ENCODE measurements around the gene AURKB. TPM values are rescaled to one million over a fixed set of nuclear protein-coding genes. Genes with fewer than 3 reads are reported as not detected.

The AURKB gene
- total RNA-seq, 4 donors from 2014 or later, result 0.54 to 5.3 (median 2.4) TPM

DNA sequence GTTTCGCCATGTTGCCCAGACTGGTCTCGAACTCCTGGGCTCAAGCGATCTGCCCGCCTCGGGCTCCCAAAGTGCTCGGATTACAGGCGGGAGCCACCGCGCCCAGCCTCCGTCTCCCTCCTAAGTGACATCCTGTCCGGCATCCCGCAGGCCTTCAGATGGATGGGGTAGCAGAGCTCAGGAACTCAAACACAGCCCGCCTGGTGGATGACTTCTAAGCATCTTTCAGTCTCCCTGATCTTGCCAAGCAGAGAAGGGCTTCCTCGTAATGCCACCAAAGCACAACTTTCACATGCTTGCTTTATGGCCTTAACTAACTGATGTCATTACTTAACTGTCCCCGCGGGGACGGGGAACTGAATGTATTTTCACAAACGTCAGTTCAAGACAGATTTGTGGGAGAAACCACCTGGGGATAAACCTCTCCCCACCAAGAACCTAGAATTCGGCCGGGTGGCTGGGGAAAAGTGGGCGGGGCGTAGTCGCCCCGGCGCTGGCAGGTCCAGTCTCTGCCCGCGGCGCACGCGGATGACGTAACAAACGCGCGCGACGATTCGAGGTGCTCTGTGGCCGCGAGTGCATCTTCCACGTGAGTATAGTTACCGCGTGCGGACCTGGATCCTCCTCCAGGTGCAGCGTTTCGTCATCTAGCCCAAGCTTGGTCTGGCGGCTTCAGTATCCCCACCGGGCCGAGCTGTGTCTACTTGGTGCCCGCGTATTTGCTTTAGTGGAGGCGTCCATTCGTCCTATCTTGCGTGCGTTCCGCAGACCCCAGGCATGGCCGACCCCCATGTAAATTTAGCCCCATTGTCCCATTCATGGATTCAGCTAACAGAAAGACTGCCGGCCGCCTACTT lies 38.6 kb upstream of the AURKB start, which contains the start of gene PFAS:
TSS of gene PFAS (plus strand) at position 539 of the 857 bp plus-strand sequence. CDS start 4,649 bp downstream, outside the sequence.
- Histone ChIP-seq H3K9me3 (no peaks in the 10 kb centered on the region), H3K36me3 (peaks cover 0 to 15% of the 10 kb centered on the region in 2 donors), H3K4me1 (peaks cover 0 to 37% (median 11%) of the 10 kb centered on the region in 3 donors), H3K27ac (peak within 1 kb of the TSS; percentile 86 to 99 (median 98)), H3K27me3 (no peaks in the 10 kb centered on the region), H3K4me3 (peak within 1 kb of the TSS; percentile 62 to 95)
- ATAC-seq, result peak; percentile 86
- peak; percentile 23 to 50 for TF ChIP-seq POLR2A (IDR thresholded peaks at IDR 0.05)
- TF ChIP-seq EP300 (IDR thresholded peaks at IDR 0.05), result no peak
- TF ChIP-seq, protein P1, sequence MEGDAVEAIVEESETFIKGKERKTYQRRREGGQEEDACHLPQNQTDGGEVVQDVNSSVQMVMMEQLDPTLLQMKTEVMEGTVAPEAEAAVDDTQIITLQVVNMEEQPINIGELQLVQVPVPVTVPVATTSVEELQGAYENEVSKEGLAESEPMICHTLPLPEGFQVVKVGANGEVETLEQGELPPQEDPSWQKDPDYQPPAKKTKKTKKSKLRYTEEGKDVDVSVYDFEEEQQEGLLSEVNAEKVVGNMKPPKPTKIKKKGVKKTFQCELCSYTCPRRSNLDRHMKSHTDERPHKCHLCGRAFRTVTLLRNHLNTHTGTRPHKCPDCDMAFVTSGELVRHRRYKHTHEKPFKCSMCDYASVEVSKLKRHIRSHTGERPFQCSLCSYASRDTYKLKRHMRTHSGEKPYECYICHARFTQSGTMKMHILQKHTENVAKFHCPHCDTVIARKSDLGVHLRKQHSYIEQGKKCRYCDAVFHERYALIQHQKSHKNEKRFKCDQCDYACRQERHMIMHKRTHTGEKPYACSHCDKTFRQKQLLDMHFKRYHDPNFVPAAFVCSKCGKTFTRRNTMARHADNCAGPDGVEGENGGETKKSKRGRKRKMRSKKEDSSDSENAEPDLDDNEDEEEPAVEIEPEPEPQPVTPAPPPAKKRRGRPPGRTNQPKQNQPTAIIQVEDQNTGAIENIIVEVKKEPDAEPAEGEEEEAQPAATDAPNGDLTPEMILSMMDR (IDR thresholded peaks at IDR 0.05), result peak in 1 of 4 experiments; percentile 19
- TF ChIP-seq POLR2AphosphoS5 (IDR thresholded peaks at IDR 0.05), result peak; percentile 87
- 0% methylated on average over 13 of the region's 58 CpGs; no CpG with 5 or more reads in 1 of the 2 donors for WGBS, 2 donors (ENCODE audit: low coverage in 1 of 2)

DNA sequence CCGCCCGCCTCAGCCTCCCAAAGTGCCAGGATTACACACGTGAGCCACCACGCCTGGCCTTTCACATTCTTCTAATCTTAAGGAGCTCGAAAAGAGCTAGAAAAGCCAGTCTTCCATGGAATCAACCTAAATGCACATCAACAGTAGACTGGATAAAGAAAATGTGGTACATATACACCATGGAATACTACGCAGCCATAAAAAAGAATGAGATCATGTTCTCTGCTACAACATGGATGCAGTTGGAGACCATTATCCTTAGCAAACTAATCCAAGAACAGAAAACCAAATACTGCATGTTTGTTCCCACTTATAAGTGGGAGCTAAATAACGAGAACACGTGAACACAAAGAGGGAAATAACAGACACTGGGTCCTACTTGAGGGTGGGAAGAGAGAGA lies 34.4 kb upstream of the AURKB start:
- 93 to 97% methylated on average over 5 to 8 of the region's 8 CpGs for WGBS, 2 donors (ENCODE audit: low coverage in 1 of 2)
- Histone ChIP-seq H3K4me3 (no peak overlapping the region), H3K36me3 (peaks cover 0 to 44% of the 10 kb centered on the region in 2 donors), H3K4me1 (peaks cover 0 to 31% (median 9%) of the 10 kb centered on the region in 3 donors), H3K27me3 (no peaks in the 10 kb centered on the region), H3K27ac (no peak overlapping the region), H3K9me3 (no peaks in the 10 kb centered on the region)
- ATAC-seq, result no peak
- no peak for TF ChIP-seq POLR2A (IDR thresholded peaks at IDR 0.05)
- no peak for TF ChIP-seq EP300 (IDR thresholded peaks at IDR 0.05)
- TF ChIP-seq, protein P1 (IDR thresholded peaks at IDR 0.05), result no peak
- no peak for TF ChIP-seq POLR2AphosphoS5 (IDR thresholded peaks at IDR 0.05)

DNA sequence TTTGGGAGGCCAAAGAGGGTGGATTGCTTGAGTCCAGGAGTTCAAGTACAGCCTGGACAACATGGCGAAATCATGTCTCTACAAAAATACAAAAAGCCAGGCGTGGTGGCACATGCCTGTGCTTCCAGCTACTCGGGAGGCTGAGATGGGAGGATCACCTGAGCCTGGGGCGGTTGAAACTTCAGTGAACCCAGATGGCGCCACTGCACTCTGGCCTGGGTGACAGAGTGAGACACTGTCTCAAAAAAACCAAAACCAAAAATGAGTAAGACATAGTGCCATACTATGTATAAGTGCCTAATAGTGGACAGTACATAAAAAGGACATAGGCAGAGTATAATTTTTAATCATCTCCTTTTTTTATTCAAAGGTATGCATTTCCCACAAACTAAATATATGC lies 33.5 kb upstream of the AURKB start:
- ATAC-seq, result no peak
- Histone ChIP-seq H3K4me3 (no peak overlapping the region), H3K9me3 (no peaks in the 10 kb centered on the region), H3K27me3 (no peaks in the 10 kb centered on the region), H3K27ac (no peak overlapping the region), H3K4me1 (peaks cover 0 to 25% (median 6%) of the 10 kb centered on the region in 3 donors), H3K36me3 (peaks cover 0 to 54% of the 10 kb centered on the region in 2 donors)
- TF ChIP-seq, protein P1 (IDR thresholded peaks at IDR 0.05), result no peak
- TF ChIP-seq EP300 (IDR thresholded peaks at IDR 0.05) (no peak), POLR2AphosphoS5 (IDR thresholded peaks at IDR 0.05) (no peak), POLR2A (IDR thresholded peaks at IDR 0.05) (no peak)
- WGBS, 2 donors (ENCODE audit: low coverage in 1 of 2), result 98% methylated on average over 5 of the region's 5 CpGs; no CpG with 5 or more reads in 1 of the 2 donors

DNA sequence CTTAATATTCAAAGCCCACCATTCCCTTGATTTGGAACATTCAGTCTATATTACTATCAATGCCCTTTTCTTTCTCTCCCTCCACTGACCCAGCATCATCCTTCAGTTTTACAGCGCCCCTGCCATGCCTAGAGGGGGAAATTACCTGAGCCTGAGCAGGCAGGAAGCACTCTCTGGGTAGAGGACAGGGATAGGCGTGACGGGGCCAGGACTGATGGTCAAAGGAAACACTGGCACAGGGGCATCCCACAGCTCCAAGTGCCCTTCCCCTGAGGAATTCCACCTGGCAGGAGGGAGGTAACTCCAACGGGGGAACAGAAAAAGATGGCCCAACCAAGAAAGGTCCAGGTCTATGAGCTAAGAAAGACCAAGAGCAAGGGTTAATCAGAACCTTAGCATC lies 27.5 kb upstream of the AURKB start:
- TF ChIP-seq, protein P1 (IDR thresholded peaks at IDR 0.05), result no peak
- TF ChIP-seq POLR2AphosphoS5 (IDR thresholded peaks at IDR 0.05) (no peak), POLR2A (IDR thresholded peaks at IDR 0.05) (no peak)
- Histone ChIP-seq H3K36me3 (peaks cover 0 to 99% of the 10 kb centered on the region in 2 donors), H3K4me1 (no peaks in the 10 kb centered on the region), H3K4me3 (no peak overlapping the region), H3K27ac (no peak overlapping the region), H3K27me3 (no peaks in the 10 kb centered on the region), H3K9me3 (no peaks in the 10 kb centered on the region)
- WGBS, 2 donors (ENCODE audit: low coverage in 1 of 2), result 80% methylated on average over 1 of the region's 4 CpGs; no CpG with 5 or more reads in 1 of the 2 donors
- no peak for ATAC-seq
